D721Med (cell line): ENCODE results near the gene NAB2.

Experiments used
- DNase-seq: peaks from one replicate; pipeline ENCODE4 v3.0.0; 2011; ENCODE audit warnings: low spot score; ENCODE audit not compliant: insufficient read length
- FAIRE-seq: peaks from 2 replicates; lab custom pipeline; 2011; peaks lifted over from hg19 to GRCh38; lab: Jason Lieb, UNC
- CTCF ChIP-seq: IDR thresholded peaks from 2 replicates; pipeline ENCODE4 v1.5.1; 2012; ENCODE audit warnings: mild to moderate bottlenecking, control low read depth; ENCODE audit not compliant: insufficient read depth; ENCODE audit errors: missing control alignments

The NAB2 gene

GRCh38 chr12:57046086-57046791 lies 42.7 kb upstream of the NAB2 start:
- FAIRE-seq (no peak), DNase-seq (no peak)
- TF ChIP-seq CTCF = no peak

GRCh38 chr12:57046947-57047890 lies 41.7 kb upstream of the NAB2 start:
- FAIRE-seq (no peak), DNase-seq (no peak)
- no peak for TF ChIP-seq CTCF

- FAIRE-seq (no peak), DNase-seq (no peak)
- no peak for TF ChIP-seq CTCF
Observed at GRCh38 chr12:57047981-57048380, 40.9 kb upstream of the NAB2 start.

- DNase-seq (no peak), FAIRE-seq (no peak)
- no peak for TF ChIP-seq CTCF
Observed at GRCh38 chr12:57048423-57049118, 40.3 kb upstream of the NAB2 start.

- DNase-seq = no peak
- no peak for TF ChIP-seq CTCF
- no peak for FAIRE-seq
Observed at GRCh38 chr12:57049119-57049446, 39.8 kb upstream of the NAB2 start.

- no peak for FAIRE-seq
- no peak for TF ChIP-seq CTCF
- no peak for DNase-seq
Observed at GRCh38 chr12:57049890-57050289, 39.0 kb upstream of the NAB2 start, which contains the start of gene MYO1A. Gene MYO1A, minus strand, starts transcription at chr12:57050129. Its CDS starts 1,806 bp downstream, at chr12:57048323.
